Hepatocyte (in vitro differentiated cells): Measurements from ENCODE around the gene ZDHHC18.

Experiments
- EZH2 ChIP-seq: fragments of 200-600 bp; sonication (generic); IDR thresholded peaks from 2 replicates; pipeline ENCODE4 v1.6.1; 2016; ENCODE audit warnings: antibody characterized with exemption, mild to moderate bottlenecking, borderline replicate concordance
- EZH2phosphoT487 ChIP-seq: fragments of 200-600 bp; sonication (generic); IDR thresholded peaks from one replicate; pipeline ENCODE4 v1.6.1; 2018; ENCODE audit warnings: antibody characterized with exemption, mild to moderate bottlenecking, low read depth, moderate library complexity; ENCODE audit not compliant: unreplicated experiment, severe bottlenecking
- TF ChIP-seq, protein P1 (sequence below): fragments of 200-600 bp; sonication (generic); IDR thresholded peaks from 2 replicates; pipeline ENCODE4 v1.5.1; 2016; ENCODE audit warnings: antibody characterized with exemption, mild to moderate bottlenecking; ENCODE audit not compliant: poor library complexity

DNA sequence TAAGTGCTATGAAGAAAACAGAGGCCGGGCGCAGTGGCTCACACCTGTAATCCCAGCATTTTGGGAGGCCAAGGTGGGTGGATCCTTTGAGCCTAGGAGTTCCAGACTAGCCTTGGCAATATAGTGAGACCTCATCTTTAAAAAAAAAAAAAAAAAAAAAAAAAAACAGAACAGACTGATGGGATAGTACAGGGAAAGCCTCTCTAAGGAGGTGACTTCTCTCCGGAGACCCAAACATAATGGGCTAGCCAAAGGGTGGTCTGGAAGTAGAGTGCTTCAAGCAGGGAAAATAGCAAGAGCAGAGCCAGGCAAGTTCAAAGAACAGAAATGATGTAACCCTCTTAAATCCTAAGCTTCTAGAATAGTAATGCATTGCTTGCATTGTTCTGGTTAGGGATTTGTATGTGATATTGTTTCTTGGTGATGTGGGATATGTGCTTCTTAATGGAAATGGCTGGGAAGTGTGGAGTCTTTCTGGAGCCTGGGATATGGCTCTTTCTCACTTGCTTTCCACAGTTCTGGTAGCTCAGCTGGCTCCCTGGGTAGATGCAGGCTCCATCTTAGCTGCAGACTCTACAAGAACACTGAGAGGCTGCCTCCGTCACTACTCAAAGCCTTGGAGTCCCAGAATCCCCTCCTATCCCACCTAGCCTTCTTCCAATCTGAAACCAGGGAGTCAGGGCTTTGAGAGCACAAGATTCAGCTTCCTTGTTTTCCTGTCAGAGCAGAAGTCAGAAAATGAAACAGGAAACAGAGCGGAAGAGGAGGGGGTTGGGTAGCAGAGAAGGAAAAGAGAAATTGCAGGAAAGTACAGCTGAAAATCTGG is 40.7 kb upstream of the ZDHHC18 start:
- TF ChIP-seq, protein P1, sequence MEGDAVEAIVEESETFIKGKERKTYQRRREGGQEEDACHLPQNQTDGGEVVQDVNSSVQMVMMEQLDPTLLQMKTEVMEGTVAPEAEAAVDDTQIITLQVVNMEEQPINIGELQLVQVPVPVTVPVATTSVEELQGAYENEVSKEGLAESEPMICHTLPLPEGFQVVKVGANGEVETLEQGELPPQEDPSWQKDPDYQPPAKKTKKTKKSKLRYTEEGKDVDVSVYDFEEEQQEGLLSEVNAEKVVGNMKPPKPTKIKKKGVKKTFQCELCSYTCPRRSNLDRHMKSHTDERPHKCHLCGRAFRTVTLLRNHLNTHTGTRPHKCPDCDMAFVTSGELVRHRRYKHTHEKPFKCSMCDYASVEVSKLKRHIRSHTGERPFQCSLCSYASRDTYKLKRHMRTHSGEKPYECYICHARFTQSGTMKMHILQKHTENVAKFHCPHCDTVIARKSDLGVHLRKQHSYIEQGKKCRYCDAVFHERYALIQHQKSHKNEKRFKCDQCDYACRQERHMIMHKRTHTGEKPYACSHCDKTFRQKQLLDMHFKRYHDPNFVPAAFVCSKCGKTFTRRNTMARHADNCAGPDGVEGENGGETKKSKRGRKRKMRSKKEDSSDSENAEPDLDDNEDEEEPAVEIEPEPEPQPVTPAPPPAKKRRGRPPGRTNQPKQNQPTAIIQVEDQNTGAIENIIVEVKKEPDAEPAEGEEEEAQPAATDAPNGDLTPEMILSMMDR, result no peak
- TF ChIP-seq EZH2 (no peak), EZH2phosphoT487 (no peak)
